GM12873 (cell line): ENCODE data around the gene KLHL22.

ENCODE experiments used
- TF ChIP-seq, protein P1 (sequence below): IDR thresholded peaks from 2 replicates; pipeline ENCODE4 v1.5.1; 2012; ENCODE audit warnings: low read depth, mild to moderate bottlenecking, moderate library complexity, low read length, control low read depth; ENCODE audit not compliant: insufficient read depth; ENCODE audit errors: missing control alignments

KLHL22 gene

DNA sequence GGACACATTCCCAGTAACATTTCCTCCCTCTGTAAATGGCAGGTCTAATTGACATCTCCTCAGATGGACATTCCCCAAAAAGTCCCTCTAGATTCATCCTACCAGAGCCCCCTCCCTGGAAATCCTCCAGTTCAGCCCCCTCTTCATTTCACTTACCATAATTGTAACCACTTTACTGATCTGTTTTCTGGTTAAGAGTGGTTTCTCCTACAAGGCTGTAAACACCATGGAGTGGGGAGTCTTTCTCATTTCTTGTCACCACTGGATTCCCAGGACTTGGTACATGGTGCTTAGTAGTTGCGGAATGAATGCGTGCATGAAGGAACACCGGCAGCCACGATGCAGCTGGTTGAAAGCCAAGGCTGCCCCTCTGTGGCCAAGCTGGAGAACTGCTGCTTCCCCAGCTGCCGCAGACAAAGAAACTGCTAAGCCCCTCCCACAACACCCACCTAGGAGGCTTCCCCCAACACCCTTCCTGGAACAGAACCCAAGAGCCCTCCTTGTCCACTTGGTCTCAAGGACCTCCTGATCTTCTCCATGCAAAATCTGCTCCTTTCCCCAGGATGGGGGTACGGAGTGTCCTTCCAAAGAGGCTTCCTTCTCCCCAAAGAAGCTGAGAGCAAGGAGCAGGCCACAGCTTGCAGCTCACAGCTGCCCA, 39.4 kb downstream of the KLHL22 start:
- TF ChIP-seq, protein P1, sequence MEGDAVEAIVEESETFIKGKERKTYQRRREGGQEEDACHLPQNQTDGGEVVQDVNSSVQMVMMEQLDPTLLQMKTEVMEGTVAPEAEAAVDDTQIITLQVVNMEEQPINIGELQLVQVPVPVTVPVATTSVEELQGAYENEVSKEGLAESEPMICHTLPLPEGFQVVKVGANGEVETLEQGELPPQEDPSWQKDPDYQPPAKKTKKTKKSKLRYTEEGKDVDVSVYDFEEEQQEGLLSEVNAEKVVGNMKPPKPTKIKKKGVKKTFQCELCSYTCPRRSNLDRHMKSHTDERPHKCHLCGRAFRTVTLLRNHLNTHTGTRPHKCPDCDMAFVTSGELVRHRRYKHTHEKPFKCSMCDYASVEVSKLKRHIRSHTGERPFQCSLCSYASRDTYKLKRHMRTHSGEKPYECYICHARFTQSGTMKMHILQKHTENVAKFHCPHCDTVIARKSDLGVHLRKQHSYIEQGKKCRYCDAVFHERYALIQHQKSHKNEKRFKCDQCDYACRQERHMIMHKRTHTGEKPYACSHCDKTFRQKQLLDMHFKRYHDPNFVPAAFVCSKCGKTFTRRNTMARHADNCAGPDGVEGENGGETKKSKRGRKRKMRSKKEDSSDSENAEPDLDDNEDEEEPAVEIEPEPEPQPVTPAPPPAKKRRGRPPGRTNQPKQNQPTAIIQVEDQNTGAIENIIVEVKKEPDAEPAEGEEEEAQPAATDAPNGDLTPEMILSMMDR = peak; percentile 97

DNA sequence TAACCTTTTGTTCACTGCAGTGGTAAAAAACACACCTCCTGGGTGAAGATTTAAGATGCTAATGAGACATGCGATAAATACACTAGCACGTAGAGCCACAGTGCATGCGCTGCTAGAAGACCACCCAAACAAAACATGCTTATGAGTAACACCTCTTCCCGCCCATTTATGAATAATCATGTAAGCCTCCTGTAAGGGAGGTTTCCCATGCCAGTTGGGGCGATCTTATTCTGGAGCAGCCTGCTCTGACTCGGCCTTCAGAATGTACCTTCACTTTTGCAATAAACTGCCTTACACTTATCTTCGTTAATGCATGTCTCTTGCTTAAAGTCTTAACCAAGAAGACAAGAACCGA, 39.9 kb downstream of the KLHL22 start:
- TF ChIP-seq, protein P1 = no peak

DNA sequence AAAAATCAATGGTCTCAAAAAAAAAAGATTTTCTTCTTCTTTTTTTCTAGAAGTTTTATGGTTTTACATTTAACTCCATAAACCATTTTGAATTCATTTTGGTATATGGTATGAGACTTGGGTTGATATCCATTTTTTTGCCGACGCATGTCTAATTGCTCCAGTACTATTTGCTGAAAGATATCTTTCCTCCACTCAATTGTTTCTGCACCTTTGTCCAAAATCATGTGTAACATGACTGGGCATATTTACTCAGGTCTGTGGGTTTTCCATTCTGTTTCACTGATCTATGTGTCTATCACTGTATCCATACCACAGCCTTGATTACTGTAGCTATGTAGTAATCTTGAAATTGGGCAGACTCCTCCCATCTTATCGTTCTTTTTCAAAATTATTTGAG, 42.4 kb downstream of the KLHL22 start:
- TF ChIP-seq, protein P1 = no peak

DNA sequence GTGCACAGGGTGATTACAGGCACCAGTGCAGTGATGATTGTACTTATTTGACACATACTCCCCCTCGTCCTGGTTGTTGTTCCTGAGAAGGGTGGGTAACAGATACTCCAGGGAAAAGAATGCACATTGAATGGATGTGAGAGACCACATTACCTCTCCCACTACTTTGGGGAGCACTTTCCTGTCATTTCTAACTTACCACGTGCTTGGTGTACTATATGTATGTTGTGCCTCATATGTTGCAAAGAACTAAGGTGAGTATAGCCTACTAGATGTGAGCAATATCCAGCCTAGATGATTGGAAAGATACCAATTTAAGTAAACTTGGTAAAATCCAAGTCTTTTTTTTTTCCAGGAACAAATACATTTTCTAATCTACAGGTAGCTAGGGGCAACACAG, 43.7 kb downstream of the KLHL22 start:
- TF ChIP-seq, protein P1 = no peak

DNA sequence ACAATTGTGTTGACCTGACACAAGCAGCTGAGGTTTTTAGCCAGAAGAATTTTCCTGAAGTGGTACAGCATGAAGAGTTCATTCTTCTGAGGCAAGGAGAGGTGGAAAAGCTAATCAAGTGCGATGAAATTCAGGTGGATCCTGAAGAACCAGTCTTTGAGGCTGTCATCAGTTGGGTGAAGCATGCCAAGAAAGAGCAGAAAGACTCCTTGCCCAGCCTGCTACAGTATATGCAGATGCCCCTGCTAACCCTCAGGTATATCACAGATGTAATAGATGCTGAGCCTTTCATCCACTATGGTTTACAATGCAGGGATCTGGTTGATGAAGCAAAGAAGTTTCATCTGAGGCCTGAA, 45.1 kb downstream of the KLHL22 start:
- TF ChIP-seq, protein P1 = no peak

DNA sequence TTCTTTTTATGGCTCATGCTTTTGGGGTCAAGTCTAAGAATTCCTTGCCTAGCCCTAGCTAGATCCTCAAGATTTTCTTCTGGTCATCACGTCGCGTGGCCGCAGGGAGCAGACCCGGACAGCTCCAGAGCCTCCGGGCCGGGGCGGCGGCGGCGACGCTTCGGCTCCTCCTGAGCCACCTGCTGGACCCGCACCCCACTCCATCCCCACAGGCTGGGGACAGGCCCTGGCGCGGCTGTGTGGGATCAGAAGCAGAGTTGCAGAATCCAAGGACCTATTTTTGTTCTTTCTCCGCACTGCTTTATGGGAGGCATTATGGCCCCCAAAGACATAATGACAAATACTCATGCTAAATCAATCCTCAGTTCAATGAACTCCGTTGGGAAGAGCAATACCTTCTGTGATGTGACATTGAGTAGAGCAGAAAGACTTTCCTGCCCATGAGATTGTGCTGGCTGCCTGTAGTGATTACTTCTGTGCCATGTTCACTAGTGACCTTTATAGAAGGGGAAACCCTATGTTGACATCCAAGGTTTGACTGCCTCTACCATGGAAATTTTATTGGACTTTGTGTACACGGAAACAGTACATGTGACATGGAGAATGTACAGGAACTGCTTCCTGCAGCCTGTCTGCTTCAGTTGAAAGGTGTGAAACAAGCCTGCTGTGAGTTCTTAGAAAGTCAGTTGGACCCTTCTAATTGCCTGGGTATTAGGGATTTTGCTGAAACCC, 45.6 kb downstream of the KLHL22 start:
- TF ChIP-seq, protein P1 = no peak

DNA sequence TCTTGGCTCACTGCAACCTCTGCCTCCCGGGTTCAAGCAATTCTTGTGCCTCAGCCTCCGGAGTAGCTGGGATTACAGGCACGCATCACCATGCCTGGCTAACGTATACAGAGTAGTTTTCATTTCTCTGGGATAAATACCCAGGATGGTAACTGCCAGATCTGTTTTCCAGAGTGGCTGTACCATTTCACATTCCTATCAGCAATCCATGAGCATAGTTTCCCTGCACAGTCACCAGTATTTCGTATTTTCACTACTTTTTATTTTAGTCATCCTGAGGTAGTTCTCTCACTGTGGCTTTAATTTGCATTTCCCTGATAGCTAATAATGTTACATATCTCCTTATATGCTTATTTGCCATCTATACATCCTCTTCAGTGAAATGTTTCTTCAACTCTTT, 47.0 kb downstream of the KLHL22 start:
- TF ChIP-seq, protein P1 = no peak
